SK-N-SH (cell line): ENCODE data around the gene MLXIP. TPM values are rescaled to one million over a fixed set of nuclear protein-coding genes. Genes with fewer than 3 reads are reported as not detected.

Experiments
- CTCF ChIA-PET: fragments of 300-600, 350-600 bp; formaldehyde crosslinking; extraction: SDS; loops from one replicate; lab custom pipeline; 2021; lab: Yijun Ruan, JAX
- POLR2A ChIA-PET: fragments of 350-600 bp; sonication (Branson Sonifier 250); formaldehyde crosslinking; extraction: SDS; loops from one replicate; lab custom pipeline; 2020; ENCODE audit warnings: antibody characterized with exemption, inconsistent platforms; lab: Yijun Ruan, JAX
- DNase-seq: peaks from one replicate; pipeline ENCODE4 v3.0.0; 2012
- H2AFZ ChIP-seq: fragments of 200-600 bp; sonication (generic); 2 replicates; pipeline ENCODE4 v1.8.1; 2016; ENCODE audit warnings: antibody characterized with exemption, mild to moderate bottlenecking, low read depth
- H3F3A ChIP-seq: fragments of 200-600 bp; sonication (generic); replicated peaks from 2 replicates; pipeline ENCODE3; 2016; ENCODE audit warnings: antibody characterized with exemption, mild to moderate bottlenecking; ENCODE audit not compliant: insufficient read depth
- H3K27ac ChIP-seq, 2 experiments: fragments of 200-500 bp in 1 of 2; fragments of 200-600 bp in 1 of 2; sonication (Bioruptor generic) in 1 of 2; sonication (generic), shearing (Covaris generic) in 1 of 2; 2 replicates each; pipeline versions ENCODE4 v1.5.1 to v1.6.1; 2014 to 2016; ENCODE audit warnings: low read depth in 2 of 2, inconsistent platforms in 1 of 2, low read length in 1 of 2, mild to moderate bottlenecking in 1 of 2, mixed read lengths in 1 of 2
- H3K27me3 ChIP-seq: fragments of 200-600 bp; sonication (generic), shearing (Covaris generic); 2 replicates; pipeline ENCODE4 v1.6.1; 2016; ENCODE audit warnings: mixed run types; ENCODE audit not compliant: insufficient read depth
- H3K36me3 ChIP-seq, 2 experiments: fragments of 200-500 bp in 1 of 2; fragments of 200-600 bp in 1 of 2; sonication (Bioruptor generic) in 1 of 2; sonication (generic) in 1 of 2; replicated peaks in 1 of 2; 2 replicates each; pipeline versions ENCODE3 to v1.5.1; 2014 to 2016; ENCODE audit warnings: low read length in 1 of 2, mild to moderate bottlenecking in 1 of 2; ENCODE audit not compliant: insufficient read depth in 2 of 2, control insufficient read depth in 1 of 2
- H3K4me1 ChIP-seq, 2 experiments: fragments of 200-500 bp in 1 of 2; fragments of 200-600 bp in 1 of 2; sonication (Bioruptor generic) in 1 of 2; sonication (generic), shearing (Covaris generic) in 1 of 2; 2 replicates each; pipeline versions ENCODE4 v1.5.1 to v1.6.1; 2014 to 2016; ENCODE audit warnings: low read depth in 1 of 2, low read length in 1 of 2, mixed run types in 1 of 2; ENCODE audit not compliant: insufficient read depth in 2 of 2, control insufficient read depth in 1 of 2
- H3K4me2 ChIP-seq: fragments of 200-600 bp; sonication (generic), shearing (Covaris generic); 2 replicates; pipeline ENCODE4 v1.6.1; 2017; ENCODE audit warnings: mixed run types
- H3K4me3 ChIP-seq, 2 experiments: fragments of 200-500 bp in 1 of 2; fragments of 200-600 bp in 1 of 2; sonication (Bioruptor generic) in 1 of 2; sonication (generic), shearing (Covaris generic) in 1 of 2; 2 replicates each; pipeline versions ENCODE4 v1.5.1 to v1.8.1; 2014 to 2016; ENCODE audit warnings: low read depth in 2 of 2, inconsistent platforms in 1 of 2, low read length in 1 of 2, mild to moderate bottlenecking in 1 of 2, mixed read lengths in 1 of 2, moderate library complexity in 1 of 2
- H3K79me2 ChIP-seq: fragments of 200-600 bp; sonication (generic); 2 replicates; pipeline ENCODE4 v1.8.1; 2017; ENCODE audit warnings: mild to moderate bottlenecking; ENCODE audit not compliant: insufficient read depth
- H3K9ac ChIP-seq: fragments of 200-600 bp; sonication (generic); 2 replicates; pipeline ENCODE4 v1.6.1; 2017; ENCODE audit warnings: mixed run types
- H3K9me2 ChIP-seq: fragments of 200-600 bp; sonication (generic); 2 replicates; pipeline ENCODE4 v1.6.1; 2017; ENCODE audit warnings: mixed run types
- H3K9me3 ChIP-seq: fragments of 200-600 bp; sonication (generic); 2 replicates; pipeline ENCODE4 v1.6.1; 2017; ENCODE audit warnings: mixed run types, mild to moderate bottlenecking, moderate library complexity
- H4K20me1 ChIP-seq: fragments of 200-600 bp; sonication (generic); 2 replicates; pipeline ENCODE4 v1.6.1; 2017; ENCODE audit warnings: mild to moderate bottlenecking, mixed run types; ENCODE audit not compliant: insufficient read depth
- EZH2phosphoT487 ChIP-seq: fragments of 200-600 bp; sonication (generic); IDR thresholded peaks from 2 replicates; pipeline ENCODE4 v1.6.1; 2017; ENCODE audit warnings: low read depth, mixed run types, mild to moderate bottlenecking, antibody characterized with exemption, moderate library complexity, borderline replicate concordance
- FOXJ3 ChIP-seq: sonication (generic); formaldehyde crosslinking; IDR thresholded peaks from 2 replicates; pipeline ENCODE4 v1.5.1; 2020; ENCODE audit warnings: mild to moderate bottlenecking, missing genetic modification reagents
- FOXM1 ChIP-seq: IDR thresholded peaks from 2 replicates; pipeline ENCODE4 v1.4.0; 2012; ENCODE audit warnings: low read depth, mild to moderate bottlenecking
- GABPA ChIP-seq: IDR thresholded peaks from 2 replicates; pipeline ENCODE4 v1.4.0; 2012; ENCODE audit warnings: low read depth, mild to moderate bottlenecking
- GATA2 ChIP-seq: sonication (generic); formaldehyde crosslinking; IDR thresholded peaks from 2 replicates; pipeline ENCODE4 v1.5.0; 2020; ENCODE audit warnings: mild to moderate bottlenecking, missing genetic modification reagents
- JUND ChIP-seq: IDR thresholded peaks from 2 replicates; pipeline ENCODE4 v1.4.0; 2012
- MEF2A ChIP-seq: IDR thresholded peaks from 2 replicates; pipeline ENCODE4 v1.4.0; 2012; ENCODE audit warnings: low read depth, borderline replicate concordance
- MXI1 ChIP-seq: IDR thresholded peaks from 2 replicates; pipeline ENCODE4 v1.6.1; 2012; ENCODE audit warnings: mild to moderate bottlenecking, low read depth, low read length, improper control_type of control experiment
- RCOR1 ChIP-seq: fragments of 150-350 bp; IDR thresholded peaks from 2 replicates; pipeline ENCODE4 v1.6.1; 2017; ENCODE audit warnings: antibody characterized with exemption, low read length
- RFX5 ChIP-seq: IDR thresholded peaks from 2 replicates; pipeline ENCODE4 v1.6.1; 2012; ENCODE audit warnings: mild to moderate bottlenecking, improper control_type of control experiment, low read length
- SMC3 ChIP-seq: IDR thresholded peaks from 2 replicates; pipeline ENCODE4 v1.6.1; 2012; ENCODE audit warnings: low read depth, low read length, improper control_type of control experiment
- TAF1 ChIP-seq: IDR thresholded peaks from 2 replicates; pipeline ENCODE4 v1.6.1; 2012; ENCODE audit warnings: low read depth, mild to moderate bottlenecking, low read length, moderate library complexity, borderline replicate concordance
- TCF12 ChIP-seq: IDR thresholded peaks from 2 replicates; pipeline ENCODE4 v1.4.0; 2012
- TEAD4 ChIP-seq: IDR thresholded peaks from 2 replicates; pipeline ENCODE4 v1.4.0; 2012; ENCODE audit warnings: mild to moderate bottlenecking, borderline replicate concordance; ENCODE audit not compliant: insufficient read depth
- YY1 ChIP-seq: IDR thresholded peaks from 2 replicates; pipeline ENCODE4 v1.4.0; 2012; ENCODE audit warnings: low read depth, mild to moderate bottlenecking
- WGBS: methylation state at CpG from one replicate; pipeline ENCODE4 v1.1.6; 2017; ENCODE audit warnings: low lambda C conversion rate; 5-methylcytosine and 5-hydroxymethylcytosine counted together
- polyA plus RNA-seq, 3 experiments: library from polyadenylated mRNA; depleted of rRNA; stranded (reverse); fragments of >200 nt; gene quantifications; 2 replicates each; pipeline ENCODE4 v1.2.3, GENCODE V29; 2012
- TF ChIP-seq, protein P1 (sequence below): IDR thresholded peaks from 2 replicates; pipeline ENCODE4 v1.6.1; 2012; ENCODE audit warnings: mild to moderate bottlenecking, low read depth, low read length, moderate library complexity
- TF ChIP-seq, protein P2 (sequence below): IDR thresholded peaks from 2 replicates; pipeline ENCODE4; 2012
- TF ChIP-seq, protein P3 (sequence below): IDR thresholded peaks from 2 replicates; pipeline ENCODE4 v1.4.0; 2012; ENCODE audit warnings: low read depth, borderline replicate concordance
- TF ChIP-seq, protein P4 (sequence below): IDR thresholded peaks from 2 replicates; pipeline ENCODE4 v1.4.0; 2012; ENCODE audit warnings: low read depth
- TF ChIP-seq, protein P5 (sequence below): fragments of 150-350 bp; IDR thresholded peaks from 2 replicates; pipeline ENCODE4 v1.6.1; 2017; ENCODE audit warnings: antibody characterized with exemption, low read length, low read depth, borderline replicate concordance
- TF ChIP-seq, protein P6 (sequence below): IDR thresholded peaks from 2 replicates; pipeline ENCODE4 v1.4.0; 2012; ENCODE audit warnings: low read depth, borderline replicate concordance

Gene MLXIP
- polyA plus RNA-seq, 1 of the 3 experiments (the other 2 are of a cell fraction): 11.0 TPM

DNA sequence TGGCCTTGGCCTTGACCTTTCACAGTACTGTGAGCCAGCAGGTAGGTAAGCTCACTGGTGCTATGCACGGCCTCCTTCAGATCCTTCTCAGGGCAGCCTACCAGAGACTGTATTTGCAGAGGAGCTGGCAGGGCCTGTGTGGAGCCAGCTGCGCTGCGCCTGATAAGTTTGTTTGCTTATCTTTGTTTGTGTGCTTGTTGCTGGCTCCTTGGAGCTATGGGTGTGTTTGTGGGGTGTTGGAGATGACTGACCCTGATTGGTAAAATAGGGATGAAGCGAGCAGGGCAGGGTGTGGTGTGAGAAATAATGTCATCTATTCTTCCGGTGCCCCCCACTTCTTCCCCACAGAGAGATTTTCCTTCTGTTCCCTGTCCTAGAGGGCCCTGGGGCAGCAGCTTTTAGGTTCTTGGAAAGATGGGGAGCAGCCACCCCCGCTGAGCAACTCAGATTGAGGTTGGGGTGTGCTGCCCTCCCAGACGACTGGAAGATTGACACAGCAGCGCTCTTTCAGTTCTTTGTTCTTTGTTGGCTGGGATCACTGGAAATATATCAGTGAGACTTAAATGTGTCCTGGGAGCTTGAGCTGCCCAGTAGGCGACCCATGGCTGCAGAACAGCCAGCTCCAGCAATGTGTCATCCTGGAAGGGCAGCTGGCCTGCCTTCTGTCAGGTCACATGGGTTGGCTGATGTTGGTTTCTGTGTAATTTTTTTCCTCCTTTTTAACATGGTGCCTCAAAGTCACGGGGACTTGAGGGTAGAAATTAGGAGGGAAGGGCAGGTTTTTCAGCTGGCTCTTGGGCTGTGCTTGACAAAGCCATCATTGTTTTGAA lies 19.6 kb downstream of the MLXIP start:
- Histone ChIP-seq H3K27me3 (no peaks in the 10 kb centered on the region), H2AFZ (no peak overlapping the region), H3F3A (peaks cover 27% of the 10 kb centered on the region), H3K36me3 (no peaks in the 10 kb centered on the region), H3K4me1 (peaks cover 25 to 39% of the 10 kb centered on the region in 2 experiments), H3K9me3 (no peaks in the 10 kb centered on the region), H3K9me2 (no peaks in the 10 kb centered on the region), H3K4me2 (peak overlapping the region; percentile 34), H3K9ac (no peak overlapping the region), H3K27ac (peak overlapping the region; percentile 51 to 54), H4K20me1 (peaks cover 54% of the 10 kb centered on the region), H3K4me3 (no peak overlapping the region), H3K79me2 (peaks cover 95% of the 10 kb centered on the region)
- DNase-seq: peak; percentile 75
- POLR2A ChIA-PET: interaction anchor here (1.6 to 2.2 kb wide), 2 partner anchors 17 to 20 kb away, joined by 4 to 8 read pairs; partner anchors contain the start of gene MLXIP
- WGBS: 66% methylated on average over 10 of the region's 10 CpGs
- CTCF ChIA-PET: interaction anchor here (0.5 to 3.0 kb wide), 10 partner anchors 12 to 304 kb away, joined by 3 to 20 read pairs (median 6); partner anchors contain the start of gene RHOF
- TF ChIP-seq EZH2phosphoT487 (no peak), TAF1 (no peak), SMC3 (peak; percentile 15; the same call in 1 of the 2 replicates), FOXJ3 (CRISPR knock-in tag) (peak; percentile 63; the same call in 1 of the 2 replicates), RFX5 (no peak), YY1 (no peak), JUND (no peak), TEAD4 (no peak), GABPA (no peak), MEF2A (no peak), RCOR1 (no peak), FOXM1 (no peak), GATA2 (CRISPR knock-in tag) (peak; percentile 77), TCF12 (no peak; the same call in 1 of the 2 replicates), MXI1 (peak; percentile 95)
- TF ChIP-seq, protein P1, sequence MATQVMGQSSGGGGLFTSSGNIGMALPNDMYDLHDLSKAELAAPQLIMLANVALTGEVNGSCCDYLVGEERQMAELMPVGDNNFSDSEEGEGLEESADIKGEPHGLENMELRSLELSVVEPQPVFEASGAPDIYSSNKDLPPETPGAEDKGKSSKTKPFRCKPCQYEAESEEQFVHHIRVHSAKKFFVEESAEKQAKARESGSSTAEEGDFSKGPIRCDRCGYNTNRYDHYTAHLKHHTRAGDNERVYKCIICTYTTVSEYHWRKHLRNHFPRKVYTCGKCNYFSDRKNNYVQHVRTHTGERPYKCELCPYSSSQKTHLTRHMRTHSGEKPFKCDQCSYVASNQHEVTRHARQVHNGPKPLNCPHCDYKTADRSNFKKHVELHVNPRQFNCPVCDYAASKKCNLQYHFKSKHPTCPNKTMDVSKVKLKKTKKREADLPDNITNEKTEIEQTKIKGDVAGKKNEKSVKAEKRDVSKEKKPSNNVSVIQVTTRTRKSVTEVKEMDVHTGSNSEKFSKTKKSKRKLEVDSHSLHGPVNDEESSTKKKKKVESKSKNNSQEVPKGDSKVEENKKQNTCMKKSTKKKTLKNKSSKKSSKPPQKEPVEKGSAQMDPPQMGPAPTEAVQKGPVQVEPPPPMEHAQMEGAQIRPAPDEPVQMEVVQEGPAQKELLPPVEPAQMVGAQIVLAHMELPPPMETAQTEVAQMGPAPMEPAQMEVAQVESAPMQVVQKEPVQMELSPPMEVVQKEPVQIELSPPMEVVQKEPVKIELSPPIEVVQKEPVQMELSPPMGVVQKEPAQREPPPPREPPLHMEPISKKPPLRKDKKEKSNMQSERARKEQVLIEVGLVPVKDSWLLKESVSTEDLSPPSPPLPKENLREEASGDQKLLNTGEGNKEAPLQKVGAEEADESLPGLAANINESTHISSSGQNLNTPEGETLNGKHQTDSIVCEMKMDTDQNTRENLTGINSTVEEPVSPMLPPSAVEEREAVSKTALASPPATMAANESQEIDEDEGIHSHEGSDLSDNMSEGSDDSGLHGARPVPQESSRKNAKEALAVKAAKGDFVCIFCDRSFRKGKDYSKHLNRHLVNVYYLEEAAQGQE: no peak
- TF ChIP-seq, protein P2, sequence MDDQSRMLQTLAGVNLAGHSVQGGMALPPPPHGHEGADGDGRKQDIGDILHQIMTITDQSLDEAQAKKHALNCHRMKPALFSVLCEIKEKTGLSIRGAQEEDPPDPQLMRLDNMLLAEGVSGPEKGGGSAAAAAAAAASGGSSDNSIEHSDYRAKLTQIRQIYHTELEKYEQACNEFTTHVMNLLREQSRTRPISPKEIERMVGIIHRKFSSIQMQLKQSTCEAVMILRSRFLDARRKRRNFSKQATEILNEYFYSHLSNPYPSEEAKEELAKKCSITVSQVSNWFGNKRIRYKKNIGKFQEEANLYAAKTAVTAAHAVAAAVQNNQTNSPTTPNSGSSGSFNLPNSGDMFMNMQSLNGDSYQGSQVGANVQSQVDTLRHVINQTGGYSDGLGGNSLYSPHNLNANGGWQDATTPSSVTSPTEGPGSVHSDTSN: 0 out of 2 replicates have a peak, but pooled peaks have one; percentile 39
- TF ChIP-seq, protein P3, sequence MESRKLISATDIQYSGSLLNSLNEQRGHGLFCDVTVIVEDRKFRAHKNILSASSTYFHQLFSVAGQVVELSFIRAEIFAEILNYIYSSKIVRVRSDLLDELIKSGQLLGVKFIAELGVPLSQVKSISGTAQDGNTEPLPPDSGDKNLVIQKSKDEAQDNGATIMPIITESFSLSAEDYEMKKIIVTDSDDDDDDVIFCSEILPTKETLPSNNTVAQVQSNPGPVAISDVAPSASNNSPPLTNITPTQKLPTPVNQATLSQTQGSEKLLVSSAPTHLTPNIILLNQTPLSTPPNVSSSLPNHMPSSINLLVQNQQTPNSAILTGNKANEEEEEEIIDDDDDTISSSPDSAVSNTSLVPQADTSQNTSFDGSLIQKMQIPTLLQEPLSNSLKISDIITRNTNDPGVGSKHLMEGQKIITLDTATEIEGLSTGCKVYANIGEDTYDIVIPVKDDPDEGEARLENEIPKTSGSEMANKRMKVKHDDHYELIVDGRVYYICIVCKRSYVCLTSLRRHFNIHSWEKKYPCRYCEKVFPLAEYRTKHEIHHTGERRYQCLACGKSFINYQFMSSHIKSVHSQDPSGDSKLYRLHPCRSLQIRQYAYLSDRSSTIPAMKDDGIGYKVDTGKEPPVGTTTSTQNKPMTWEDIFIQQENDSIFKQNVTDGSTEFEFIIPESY: no peak
- TF ChIP-seq, protein P4, sequence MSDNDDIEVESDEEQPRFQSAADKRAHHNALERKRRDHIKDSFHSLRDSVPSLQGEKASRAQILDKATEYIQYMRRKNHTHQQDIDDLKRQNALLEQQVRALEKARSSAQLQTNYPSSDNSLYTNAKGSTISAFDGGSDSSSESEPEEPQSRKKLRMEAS: 0 out of 2 replicates have a peak, but pooled peaks have one; percentile 20
- TF ChIP-seq, protein P5, sequence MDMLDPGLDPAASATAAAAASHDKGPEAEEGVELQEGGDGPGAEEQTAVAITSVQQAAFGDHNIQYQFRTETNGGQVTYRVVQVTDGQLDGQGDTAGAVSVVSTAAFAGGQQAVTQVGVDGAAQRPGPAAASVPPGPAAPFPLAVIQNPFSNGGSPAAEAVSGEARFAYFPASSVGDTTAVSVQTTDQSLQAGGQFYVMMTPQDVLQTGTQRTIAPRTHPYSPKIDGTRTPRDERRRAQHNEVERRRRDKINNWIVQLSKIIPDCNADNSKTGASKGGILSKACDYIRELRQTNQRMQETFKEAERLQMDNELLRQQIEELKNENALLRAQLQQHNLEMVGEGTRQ: no peak
- TF ChIP-seq, protein P6, sequence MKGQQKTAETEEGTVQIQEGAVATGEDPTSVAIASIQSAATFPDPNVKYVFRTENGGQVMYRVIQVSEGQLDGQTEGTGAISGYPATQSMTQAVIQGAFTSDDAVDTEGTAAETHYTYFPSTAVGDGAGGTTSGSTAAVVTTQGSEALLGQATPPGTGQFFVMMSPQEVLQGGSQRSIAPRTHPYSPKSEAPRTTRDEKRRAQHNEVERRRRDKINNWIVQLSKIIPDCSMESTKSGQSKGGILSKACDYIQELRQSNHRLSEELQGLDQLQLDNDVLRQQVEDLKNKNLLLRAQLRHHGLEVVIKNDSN: no peak; the same call in 1 of the 2 replicates
